Spleen (tissue), 11 donors: ENCODE results near the gene THY1. TPM values are rescaled to one million over a fixed set of nuclear protein-coding genes. Genes with fewer than 3 reads are reported as not detected.
A peak's percentile ranks its signal among the peaks of the same experiment; 100 is the strongest.
"Not testable (repeated sequence)": the region's sequence is repeated elsewhere in the genome, so short reads cannot be mapped to it uniquely, and the experiment has no call there.

Experiments
- DNase-seq: peaks from one replicate; pipeline ENCODE4 v3.0.0-alpha.2; 2020
- H3K27ac ChIP-seq, 8 donors: fragments of 200-600 bp; sonication (generic) in 7 of 8; 1 replicate in 4 of 8; 2 replicates in 4 of 8; pipeline versions ENCODE4 v1.5.0 to v1.8.0; 2016 to 2021; ENCODE audit warnings: inconsistent platforms in 4 of 8, mild to moderate bottlenecking in 4 of 8, moderate library complexity in 1 of 8
- H3K27me3 ChIP-seq, 7 donors: fragments of 200-600 bp; sonication (generic) in 6 of 7; replicated peaks in 1 of 7; 1 replicate in 4 of 7; 2 replicates in 3 of 7; pipeline versions ENCODE4 v1.5.0 to v1.8.0; 2016 to 2021; ENCODE audit warnings: inconsistent platforms in 3 of 7, mild to moderate bottlenecking in 1 of 7
- H3K36me3 ChIP-seq, 6 donors: fragments of 200-600 bp; sonication (generic) in 5 of 6; 1 replicate in 4 of 6; 2 replicates in 2 of 6; pipeline versions ENCODE4 v1.5.0 to v1.8.0; 2016 to 2021; ENCODE audit warnings: inconsistent platforms in 2 of 6
- H3K4me1 ChIP-seq, 6 donors: fragments of 200-600 bp; sonication (generic) in 5 of 6; 1 replicate in 3 of 6; 2 replicates in 3 of 6; pipeline versions ENCODE4 v1.5.0 to v1.8.0; 2016 to 2021; ENCODE audit warnings: inconsistent platforms in 3 of 6
- H3K4me3 ChIP-seq, 8 donors: fragments of 200-600 bp; sonication (generic) in 7 of 8; 1 replicate in 4 of 8; 2 replicates in 4 of 8; pipeline versions ENCODE4 v1.5.0 to v1.8.0; 2016 to 2021; ENCODE audit warnings: inconsistent platforms in 4 of 8, mild to moderate bottlenecking in 4 of 8, moderate library complexity in 2 of 8
- H3K9me3 ChIP-seq, 8 donors: fragments of 200-600 bp; sonication (generic) in 7 of 8; 1 replicate in 4 of 8; 2 replicates in 4 of 8; pipeline versions ENCODE4 v1.5.0 to v1.8.0; 2016 to 2021; ENCODE audit warnings: inconsistent platforms in 4 of 8
- CTCF ChIP-seq, 11 experiments: fragments of 200-600 bp in 7 of 11; fragments of 450-650 bp in 4 of 11; sonication (generic) in 4 of 11; IDR thresholded peaks in 8 of 11; conservative IDR thresholded peaks in 3 of 11; 1 replicate in 7 of 11; 2 replicates in 4 of 11; pipeline versions ENCODE4 v1.4.0 to v1.8.0; 2016 to 2021; ENCODE audit warnings: antibody characterized with exemption in 11 of 11, inconsistent platforms in 4 of 11, mild to moderate bottlenecking in 1 of 11
- POLR2A ChIP-seq, 3 donors: fragments of 450-650 bp; IDR thresholded peaks; one replicate each; pipeline ENCODE4 v1.5.1; 2017; ENCODE audit warnings: antibody characterized with exemption in 3 of 3, mild to moderate bottlenecking in 1 of 3
- POLR2AphosphoS5 ChIP-seq, 3 donors: sonication (generic); formaldehyde crosslinking; IDR thresholded peaks; one replicate each; pipeline ENCODE4 v1.5.1; 2017; ENCODE audit warnings: antibody characterized with exemption in 3 of 3
- WGBS, 5 donors: extraction: QIAGEN DNeasy Blood & Tissue Kit in 3 of 5; methylation state at CpG; one replicate each; pipeline versions ENCODE4 v1.1.5 to v1.1.7; 2013 to 2018; 5-methylcytosine and 5-hydroxymethylcytosine counted together
- intact Hi-C: fragments of 100-400 bp; cut with DNase I; formaldehyde crosslinking; loops from one replicate; pipeline ENCODE4 v1.15.0; 2023; ENCODE audit warnings: low total_unique reads
- polyA plus RNA-seq, 3 donors: library from polyadenylated mRNA; stranded (reverse); fragments of 200-250 nt; gene quantifications; one replicate each; pipeline ENCODE4 v1.2.1, GENCODE V29; 2013
- total RNA-seq, 7 donors: library from RNA; depleted of rRNA in 3 of 7; stranded (reverse); fragments of >200 nt in 3 of 7; fragmentation: NEBNext Ultra II Directional in 4 of 7; extraction: Animal tissue kit (Norgen Biotek cat#: 25700) in 4 of 7; gene quantifications; one replicate each; pipeline versions ENCODE4 v1.1.0 to v1.2.1, GENCODE V29; 2016 to 2021
- donor health status: healthy with polysubstance abuse.
- donor health status: DM: no; HTN: no; CAD: no; lungs with moderate emphysema.
- donor health status: DM: no; HTN: no; CAD: no.
- donor health status: Bipolar disorder and iron deficiency.
- donor health status: healthy.
- donor health status: DM: no; HTN: no; CAD: no.
- donor health status: DM: yes; HTN: yes; CAD: no.

The THY1 gene
- total and polyA plus RNA-seq, 10 donors: 6.1 to 29.4 (median 14.2) TPM

DNA sequence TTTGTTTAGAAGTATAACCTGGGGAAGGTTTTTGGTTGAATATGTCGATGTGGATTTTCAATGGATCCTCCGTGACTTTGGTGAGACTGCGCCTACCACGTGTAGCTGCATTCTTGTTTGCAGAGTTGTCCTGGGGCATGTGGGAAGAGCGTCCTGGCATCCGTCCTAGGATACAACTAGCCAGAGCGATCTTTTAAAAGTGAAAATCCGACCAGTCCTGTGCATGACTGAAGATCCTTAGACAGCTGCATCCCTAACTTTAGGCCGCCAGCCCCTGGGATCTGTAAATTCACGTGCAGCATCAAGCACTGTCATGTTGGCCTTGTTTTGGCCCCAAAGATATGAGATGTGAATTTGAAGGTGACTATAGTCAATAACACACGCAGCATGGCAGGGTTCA lies 22.4 kb upstream of the THY1 start:
- no peak for TF ChIP-seq CTCF (IDR thresholded peaks at IDR 0.05 in 8 of 11, conservative IDR thresholded peaks at IDR 0.05 in 3 of 11)
- TF ChIP-seq POLR2A (IDR thresholded peaks at IDR 0.05): no peak
- TF ChIP-seq POLR2AphosphoS5 (IDR thresholded peaks at IDR 0.05): no peak
- Histone ChIP-seq H3K36me3 (no peaks in the 10 kb centered on the region), H3K27ac (peak overlapping the region in 3 of 8 donors; percentile 9 to 41 (median 36)), H3K4me1 (peaks cover 0 to 18% (median 5%) of the 10 kb centered on the region in 6 donors), H3K9me3 (no peaks in the 10 kb centered on the region), H3K27me3 (peaks cover 0 to 10% (median 0%) of the 10 kb centered on the region in 7 donors), H3K4me3 (no peak overlapping the region)
- DNase-seq: no peak
- intact Hi-C loops: no loop called here
- 85 to 89% (median 88%) methylated on average over 11 of the region's 11 CpGs for WGBS, 5 donors

GRCh38 chr11:119441898-119442243 lies 18.9 kb upstream of the THY1 start:
- TF ChIP-seq CTCF (IDR thresholded peaks at IDR 0.05 in 8 of 11, conservative IDR thresholded peaks at IDR 0.05 in 3 of 11) (no peak), POLR2A (IDR thresholded peaks at IDR 0.05) (no peak), POLR2AphosphoS5 (IDR thresholded peaks at IDR 0.05) (no peak)
- no peak overlapping the region for H3K4me3 ChIP-seq
- H3K27ac ChIP-seq: no peak overlapping the region
- no peaks in the 10 kb centered on the region for H3K36me3 ChIP-seq
- intact Hi-C loops: no loop called here
- DNase-seq: no peak
- 78 to 87% (median 86%) methylated on average over 5 of the region's 5 CpGs for WGBS, 5 donors
- peaks cover 0 to 23% (median 4%) of the 10 kb centered on the region in 7 donors for H3K27me3 ChIP-seq
- peaks cover 0 to 8% (median 0%) of the 10 kb centered on the region in 6 donors for H3K4me1 ChIP-seq
- H3K9me3 ChIP-seq: peaks cover 0 to 9% (median 0%) of the 10 kb centered on the region in 8 donors

DNA sequence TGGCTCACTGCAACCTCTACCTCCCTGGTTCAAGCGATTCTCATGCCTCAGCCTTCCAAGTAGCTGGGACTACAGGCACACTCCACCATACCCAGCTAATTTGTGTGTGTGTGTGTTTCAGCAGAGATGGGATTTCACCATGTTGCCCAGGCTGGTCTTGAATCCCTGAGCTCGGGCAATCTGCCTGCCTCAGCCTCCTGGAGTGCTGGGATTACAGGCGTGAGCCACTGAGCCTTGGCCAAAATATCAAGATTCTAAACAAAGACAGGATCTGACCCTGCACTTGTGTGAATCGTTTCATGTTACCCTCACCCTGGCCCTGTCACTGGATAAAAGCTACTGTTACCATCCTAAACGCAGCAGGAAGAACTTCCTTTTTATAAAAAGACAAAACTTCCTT lies 15.6 kb upstream of the THY1 start:
- Histone ChIP-seq H3K4me3 (no peak overlapping the region), H3K27ac (no peak overlapping the region), H3K27me3 (peaks cover 0 to 32% (median 4%) of the 10 kb centered on the region in 7 donors), H3K9me3 (peaks cover 0 to 14% (median 0%) of the 10 kb centered on the region in 8 donors), H3K36me3 (no peaks in the 10 kb centered on the region), H3K4me1 (peaks cover 0 to 6% (median 0%) of the 10 kb centered on the region in 6 donors)
- TF ChIP-seq POLR2A (IDR thresholded peaks at IDR 0.05): no peak
- TF ChIP-seq POLR2AphosphoS5 (IDR thresholded peaks at IDR 0.05): no peak
- TF ChIP-seq CTCF (IDR thresholded peaks at IDR 0.05 in 8 of 11, conservative IDR thresholded peaks at IDR 0.05 in 3 of 11): no peak
- intact Hi-C loops: no loop called here
- DNase-seq: no peak
- 48 to 56% (median 51%) methylated on average over 5 of the region's 5 CpGs for WGBS, 5 donors

DNA sequence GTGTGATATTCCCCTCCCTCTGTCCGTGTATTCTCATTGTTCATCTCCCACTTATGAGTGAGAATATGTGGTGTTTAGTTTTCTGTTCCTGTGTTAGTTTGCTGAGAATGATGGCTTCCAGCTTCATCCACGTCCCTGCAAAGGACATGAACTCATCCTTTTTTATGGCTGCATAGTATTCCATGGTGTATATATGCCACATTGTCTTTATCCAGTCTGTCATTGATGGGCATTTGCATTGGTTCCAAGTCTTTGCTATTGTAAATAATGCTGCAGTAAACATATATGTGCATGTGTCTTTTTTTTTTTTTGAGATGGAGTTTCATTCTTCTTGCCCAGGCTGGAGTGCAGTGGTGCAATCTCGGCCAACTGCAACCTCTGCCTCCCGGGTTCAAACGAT lies 14.5 kb upstream of the THY1 start:
- H3K4me3 ChIP-seq, H3K4me1 ChIP-seq, H3K27ac ChIP-seq, intact Hi-C loops, DNase-seq, H3K36me3 ChIP-seq: not testable (repeated sequence)
- Histone ChIP-seq H3K27me3 (peaks cover 0 to 38% (median 4%) of the 10 kb centered on the region in 7 donors), H3K9me3 (peaks cover 0 to 14% (median 0%) of the 10 kb centered on the region in 8 donors)
- 89 to 94% (median 89%) methylated on average over 5 of the region's 5 CpGs for WGBS, 5 donors

GRCh38 chr11:119436711-119437110 lies 13.7 kb upstream of the THY1 start:
- no peak overlapping the region for H3K4me3 ChIP-seq
- peaks cover 0 to 14% (median 0%) of the 10 kb centered on the region in 8 donors for H3K9me3 ChIP-seq
- H3K36me3 ChIP-seq: no peaks in the 10 kb centered on the region
- no peak overlapping the region for H3K27ac ChIP-seq
- TF ChIP-seq CTCF (IDR thresholded peaks at IDR 0.05 in 8 of 11, conservative IDR thresholded peaks at IDR 0.05 in 3 of 11): no peak
- no peak for TF ChIP-seq POLR2AphosphoS5 (IDR thresholded peaks at IDR 0.05)
- TF ChIP-seq POLR2A (IDR thresholded peaks at IDR 0.05): no peak
- peaks cover 0 to 6% (median 0%) of the 10 kb centered on the region in 6 donors for H3K4me1 ChIP-seq
- H3K27me3 ChIP-seq: peaks cover 0 to 36% (median 4%) of the 10 kb centered on the region in 7 donors
- intact Hi-C loops: no loop called here
- WGBS, 5 donors: 8 to 33% (median 18%) methylated on average over 2 of the region's 2 CpGs
- DNase-seq: no peak
